Neural cell (in vitro differentiated cells): ENCODE results near the gene TBPL1.

Source experiments
- CTCF ChIP-seq: fragments of 450-650 bp; IDR thresholded peaks from 2 replicates; pipeline ENCODE4 v1.5.1; 2014; ENCODE audit warnings: antibody characterized with exemption, mild to moderate bottlenecking, moderate library complexity; ENCODE audit not compliant: poor library complexity, severe bottlenecking
- EP300 ChIP-seq: fragments of 450-650 bp; conservative IDR thresholded peaks from 2 replicates; pipeline ENCODE4 v1.6.1; 2014; ENCODE audit warnings: antibody characterized with exemption, mild to moderate bottlenecking, moderate library complexity; ENCODE audit not compliant: poor library complexity, severe bottlenecking
- MXI1 ChIP-seq: fragments of 450-650 bp; conservative IDR thresholded peaks from 2 replicates; pipeline ENCODE4 v1.6.1; 2014; ENCODE audit warnings: antibody characterized with exemption, mild to moderate bottlenecking; ENCODE audit not compliant: poor library complexity, severe bottlenecking
- POLR2AphosphoS5 ChIP-seq: IDR thresholded peaks from 2 replicates; pipeline ENCODE4 v1.6.1; 2012
- RAD21 ChIP-seq: fragments of 450-650 bp; conservative IDR thresholded peaks from 2 replicates; pipeline ENCODE4 v1.6.1; 2014; ENCODE audit warnings: antibody characterized with exemption, mild to moderate bottlenecking, moderate library complexity
- REST ChIP-seq: IDR thresholded peaks from 2 replicates; pipeline ENCODE4 v1.6.1; 2012; ENCODE audit warnings: borderline replicate concordance
- SMC3 ChIP-seq: fragments of 450-650 bp; conservative IDR thresholded peaks from 2 replicates; pipeline ENCODE4 v1.6.1; 2014; ENCODE audit warnings: antibody characterized with exemption, mild to moderate bottlenecking, moderate library complexity; ENCODE audit not compliant: poor library complexity
- TAF1 ChIP-seq: IDR thresholded peaks from 2 replicates; pipeline ENCODE4 v1.6.1; 2012; ENCODE audit warnings: low read depth

- no peak for TF ChIP-seq CTCF
- no peak for TF ChIP-seq POLR2AphosphoS5
- no peak for TF ChIP-seq MXI1
- TF ChIP-seq RAD21 = no peak
- no peak for TF ChIP-seq TAF1
- TF ChIP-seq SMC3 = no peak
- no peak for TF ChIP-seq EP300
- TF ChIP-seq REST = no peak
Observed at GRCh38 chr6:133938533-133938932, 14.5 kb upstream of the TBPL1 start.
